UCSD-AML1 (cell line): ENCODE measurements around the gene PRR36.
A peak's percentile ranks its signal among the peaks of the same experiment; 100 is the strongest.
"Not testable (repeated sequence)": the region's sequence is repeated elsewhere in the genome, so short reads cannot be mapped to it uniquely, and the experiment has no call there.

Experiments
- DNase-seq: peaks from one replicate; lab custom pipeline; 2025; ENCODE audit not compliant: unreplicated experiment; lab: John Stamatoyannopoulos, UW

The PRR36 gene

GRCh38 chr19:7900401-7900870 lies 26.2 kb upstream of the PRR36 start:
- DNase-seq: no peak

- DNase-seq: no peak
Measured at GRCh38 chr19:7899751-7900378, 25.7 kb upstream of the PRR36 start.

GRCh38 chr19:7898967-7899366 lies 24.8 kb upstream of the PRR36 start:
- no peak for DNase-seq

- DNase-seq: no peak
Measured at GRCh38 chr19:7897292-7897691, 23.1 kb upstream of the PRR36 start.

- DNase-seq: no peak
Measured at GRCh38 chr19:7895565-7895964, 21.4 kb upstream of the PRR36 start.

- no peak for DNase-seq
Measured at GRCh38 chr19:7894612-7895309, 20.6 kb upstream of the PRR36 start.

GRCh38 chr19:7893362-7894101 lies 19.3 kb upstream of the PRR36 start:
- not testable (repeated sequence) for DNase-seq

- no peak for DNase-seq
Measured at GRCh38 chr19:7888826-7889217, 14.6 kb upstream of the PRR36 start.

- DNase-seq: no peak
Measured at GRCh38 chr19:7888145-7888825, 14.1 kb upstream of the PRR36 start, which contains the start of gene LRRC8E. Gene LRRC8E (plus strand): TSS chr19:7888510. CDS start chr19:7895604, 7,094 bp downstream.

GRCh38 chr19:7887408-7888144 lies 13.4 kb upstream of the PRR36 start:
- no peak for DNase-seq

GRCh38 chr19:7885818-7886217 lies 11.6 kb upstream of the PRR36 start:
- DNase-seq: no peak

GRCh38 chr19:7883796-7884570 lies 9.8 kb upstream of the PRR36 start:
- DNase-seq: no peak

- no peak for DNase-seq
Measured at GRCh38 chr19:7883105-7883504, 8.9 kb upstream of the PRR36 start.

- no peak for DNase-seq
Measured at GRCh38 chr19:7881910-7882309, 7.7 kb upstream of the PRR36 start.

- no peak for DNase-seq
Measured at GRCh38 chr19:7879836-7880235, 5.6 kb upstream of the PRR36 start.

- no peak for DNase-seq
Measured at GRCh38 chr19:7879111-7879807, 5.1 kb upstream of the PRR36 start.

- DNase-seq: no peak
Measured at GRCh38 chr19:7877249-7877836, 3.2 kb upstream of the PRR36 start.

- DNase-seq: peak; percentile 35
Measured at GRCh38 chr19:7874897-7875273, 695 bp upstream of the PRR36 start.
